Glomerular visceral epithelial cell (primary cell): ENCODE measurements around the gene ETFBKMT.
"Not testable (repeated sequence)": the region's sequence is repeated elsewhere in the genome, so short reads cannot be mapped to it uniquely, and the experiment has no call there.

Experiments
- DNase-seq: peaks from one replicate; pipeline ENCODE4 v3.0.0-alpha.2; 2016; ENCODE audit errors: extremely low spot score

ETFBKMT gene

DNA sequence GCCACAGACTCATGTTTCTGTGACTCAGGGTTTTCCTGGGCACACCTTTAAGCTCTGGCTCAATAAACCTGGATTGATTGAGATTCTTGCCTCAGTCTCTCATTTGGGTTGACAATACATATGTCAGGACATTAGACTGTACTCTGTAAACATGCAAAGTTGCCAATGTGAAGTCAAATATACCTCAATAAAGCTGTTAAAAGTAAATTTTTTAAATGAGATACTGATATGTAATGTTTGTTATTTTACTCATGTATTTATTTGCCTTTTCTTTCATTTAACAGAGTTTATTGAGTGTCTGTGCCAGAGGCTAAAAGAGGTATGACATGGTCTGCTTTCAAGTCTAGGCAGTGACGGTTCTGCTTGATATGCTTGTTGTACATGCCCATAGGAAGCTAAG is 3.7 kb upstream of the ETFBKMT start:
- no peak for DNase-seq

GRCh38 chr12:31658471-31659086 is 909 bp upstream of the ETFBKMT start:
- DNase-seq: no peak

DNA sequence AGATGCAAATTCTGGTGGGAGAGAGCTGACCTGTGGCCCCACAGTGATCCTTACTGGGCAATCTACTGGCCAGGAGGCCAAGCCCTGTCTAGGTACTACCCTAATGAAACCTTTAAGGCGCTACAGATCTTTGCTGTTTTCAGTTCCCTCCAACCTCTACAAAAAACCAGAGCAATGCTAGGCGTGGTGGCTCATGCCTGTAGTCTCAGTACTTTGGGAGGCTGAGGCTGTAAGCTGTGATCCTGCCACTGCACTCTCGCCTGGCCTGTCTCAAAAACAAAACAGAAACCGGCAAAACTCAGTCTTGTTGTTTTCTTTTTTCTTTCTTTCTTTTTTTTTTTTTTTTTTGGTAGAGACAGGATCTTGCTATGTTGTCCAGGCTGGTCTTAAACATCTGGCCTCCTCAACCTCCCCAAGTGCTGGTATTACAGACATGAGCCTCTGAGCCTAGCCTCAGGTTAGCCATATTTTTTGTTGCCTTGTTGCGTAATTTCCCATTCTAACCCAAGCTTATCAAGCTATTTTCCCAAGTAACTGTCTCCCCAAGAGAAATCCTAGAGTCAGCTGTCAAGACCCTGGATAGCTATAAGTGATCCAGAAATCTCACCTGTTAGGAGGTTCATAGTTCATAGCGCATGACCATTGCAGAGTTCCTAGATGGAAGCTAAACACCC is 2.8 kb downstream of the ETFBKMT start:
- DNase-seq: no peak

DNA sequence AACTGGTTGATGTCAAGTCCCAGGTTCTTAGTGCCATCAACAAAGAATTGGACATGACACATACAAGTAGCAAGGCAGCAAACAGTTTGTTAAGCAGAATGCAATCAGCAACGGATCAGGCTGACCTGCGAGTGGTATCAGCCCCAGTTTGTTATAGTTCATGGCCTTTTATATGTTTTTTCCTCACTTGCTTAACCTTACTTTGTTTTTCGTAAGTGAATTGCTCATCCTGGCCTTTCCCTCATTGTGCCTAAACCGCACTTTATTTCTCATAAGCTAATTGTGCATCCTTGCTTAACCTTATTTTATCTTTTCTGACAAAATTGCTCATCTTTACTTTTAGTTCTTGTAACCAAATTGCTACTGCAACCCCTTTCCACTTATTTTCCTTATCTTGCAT is 4.1 kb downstream of the ETFBKMT start:
- no peak for DNase-seq

GRCh38 chr12:31664038-31664437 is 4.5 kb downstream of the ETFBKMT start:
- no peak for DNase-seq

DNA sequence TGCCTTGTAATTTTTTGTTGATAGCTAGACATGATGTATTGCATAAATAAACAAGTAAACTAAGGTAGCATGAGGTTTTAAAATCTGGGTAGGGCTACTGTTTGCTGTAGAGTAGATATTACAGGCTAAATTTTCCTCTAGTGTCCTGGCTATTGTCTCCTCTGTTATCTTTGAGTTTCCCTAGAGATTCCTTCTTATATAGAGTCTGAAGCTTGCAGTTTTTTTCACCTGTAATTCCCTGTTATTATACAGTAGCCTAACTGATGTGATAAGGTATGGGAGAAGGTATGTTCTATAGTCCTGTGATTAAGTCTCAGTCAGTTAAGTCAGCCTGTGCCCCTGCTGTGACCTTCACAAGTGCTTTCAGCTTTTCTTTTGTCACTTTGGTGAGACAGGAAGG is 9.5 kb downstream of the ETFBKMT start:
- DNase-seq: no peak

GRCh38 chr12:31669582-31669981 is 10.1 kb downstream of the ETFBKMT start:
- DNase-seq: not testable (repeated sequence)

DNA sequence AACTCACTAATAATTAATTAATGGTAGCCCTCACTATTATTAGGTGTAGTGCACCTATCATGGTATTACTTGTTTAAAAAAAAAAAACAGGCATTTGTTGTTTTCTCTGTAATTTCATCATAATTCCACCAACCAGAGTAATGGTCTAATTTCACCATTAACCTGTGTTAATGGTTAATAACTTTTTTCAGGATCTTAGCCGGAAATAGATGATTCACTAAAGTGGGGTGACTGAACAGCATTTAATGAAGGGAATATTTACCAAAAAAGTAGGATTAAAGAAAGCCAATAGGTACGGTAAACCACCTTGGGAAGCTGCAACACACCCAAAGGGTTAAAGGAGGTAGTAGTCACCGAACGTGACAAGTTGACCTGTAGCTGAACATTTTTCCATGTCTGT is 13.0 kb downstream of the ETFBKMT start:
- DNase-seq: no peak

DNA sequence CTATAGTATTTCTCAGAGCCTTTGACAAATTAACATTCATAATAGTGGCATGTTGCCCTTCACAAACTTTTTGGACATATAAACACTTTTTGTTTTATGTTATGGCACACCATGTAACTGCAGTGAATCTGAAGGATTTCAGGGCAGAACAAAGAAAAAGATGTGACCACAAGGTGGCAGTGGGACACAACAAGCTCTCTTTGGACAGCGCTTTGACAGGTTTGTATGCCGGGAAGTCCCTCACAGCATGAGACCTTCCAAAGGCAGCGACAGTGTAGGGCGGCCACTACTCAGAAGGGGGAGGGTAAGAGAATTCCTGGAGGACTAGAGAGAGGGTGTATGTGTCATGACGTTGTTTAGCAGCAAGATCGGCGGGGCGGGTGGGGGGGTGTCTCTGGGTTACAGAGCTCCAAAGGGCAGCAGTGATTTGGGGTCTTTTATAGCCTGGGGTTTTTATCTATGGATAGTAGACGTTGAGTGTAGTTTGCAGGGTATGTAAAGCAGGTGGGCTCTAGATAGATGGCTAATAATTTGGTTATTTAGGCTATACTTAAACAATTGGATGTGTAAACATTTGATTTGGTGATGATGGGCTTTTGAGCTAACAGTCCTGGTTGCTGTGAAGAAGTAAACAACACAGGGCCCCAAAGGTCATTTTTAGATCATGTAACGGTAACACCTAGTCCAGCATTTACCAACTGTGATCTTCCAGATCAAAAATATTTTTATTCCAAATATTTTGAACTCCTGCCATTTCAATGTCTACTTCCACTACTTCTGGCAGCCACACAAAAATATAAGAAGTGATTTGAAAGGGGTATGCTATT is 22.9 kb downstream of the ETFBKMT start:
- DNase-seq: peak; percentile 66

DNA sequence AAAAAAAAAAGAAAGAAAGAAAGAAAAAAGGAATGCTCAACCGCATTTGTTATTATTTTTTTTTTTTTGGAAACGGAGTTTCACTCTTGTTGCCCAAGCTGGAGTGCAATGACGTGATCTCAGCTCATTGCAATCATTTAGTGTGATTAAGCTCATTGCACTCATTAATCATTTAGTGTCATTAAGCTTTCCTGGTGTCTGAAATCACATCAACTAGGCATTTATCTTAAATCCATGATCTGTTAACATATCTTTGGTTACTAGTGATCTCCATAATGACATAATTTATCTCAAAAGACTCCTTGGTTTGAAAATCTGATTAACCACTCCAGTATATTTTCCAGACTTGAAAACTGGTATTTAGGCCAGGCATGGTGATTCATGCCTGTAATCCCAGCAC is 26.3 kb downstream of the ETFBKMT start:
- no peak for DNase-seq

DNA sequence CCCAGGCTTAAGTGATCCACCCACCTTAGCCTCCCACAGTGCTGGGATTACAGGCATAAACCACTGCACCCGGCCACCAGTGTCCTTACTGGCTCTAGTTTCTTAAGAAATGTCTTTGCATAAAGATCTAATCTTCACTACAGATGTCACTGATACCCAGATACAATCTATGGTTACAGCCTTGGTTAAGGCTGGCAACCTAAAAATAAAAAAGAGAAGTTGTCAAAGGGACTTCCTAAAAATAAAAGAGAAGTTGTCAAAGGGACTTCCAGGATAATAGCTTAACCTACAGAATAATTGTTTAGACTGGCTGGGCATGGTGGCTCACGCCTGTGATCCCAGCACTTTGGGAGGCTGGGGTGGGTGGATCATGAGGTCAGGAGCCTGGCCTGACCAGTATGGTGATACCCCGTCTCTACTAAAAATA is 27.6 kb downstream of the ETFBKMT start:
- no peak for DNase-seq

DNA sequence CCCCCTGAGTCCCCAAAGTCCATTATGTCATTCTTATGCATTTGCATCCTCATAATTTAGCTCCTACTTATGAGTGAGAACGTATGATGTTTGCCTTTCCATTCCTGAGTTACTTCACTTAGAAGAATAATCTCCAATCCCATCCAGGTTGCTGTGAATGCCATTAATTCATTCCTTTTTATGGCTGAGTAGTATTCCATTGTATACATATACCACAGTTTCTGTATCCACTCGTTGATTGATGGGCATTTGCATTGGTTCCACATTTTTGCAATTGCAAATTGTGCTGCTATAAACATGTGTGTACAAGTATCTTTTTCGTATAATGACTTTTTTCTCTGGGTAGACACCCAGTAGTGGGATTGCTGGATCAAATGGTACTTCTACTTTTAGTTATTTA is 30.4 kb downstream of the ETFBKMT start:
- DNase-seq: not testable (repeated sequence)

- peak; percentile 2 for DNase-seq
These were observed 42.6 kb downstream of the ETFBKMT start for GRCh38 chr12:31702047-31702446.

- no peak for DNase-seq
These were observed 46.1 kb downstream of the ETFBKMT start for GRCh38 chr12:31705621-31706020.

GRCh38 chr12:31708118-31708517 is 48.6 kb downstream of the ETFBKMT start:
- DNase-seq: not testable (repeated sequence)

DNA sequence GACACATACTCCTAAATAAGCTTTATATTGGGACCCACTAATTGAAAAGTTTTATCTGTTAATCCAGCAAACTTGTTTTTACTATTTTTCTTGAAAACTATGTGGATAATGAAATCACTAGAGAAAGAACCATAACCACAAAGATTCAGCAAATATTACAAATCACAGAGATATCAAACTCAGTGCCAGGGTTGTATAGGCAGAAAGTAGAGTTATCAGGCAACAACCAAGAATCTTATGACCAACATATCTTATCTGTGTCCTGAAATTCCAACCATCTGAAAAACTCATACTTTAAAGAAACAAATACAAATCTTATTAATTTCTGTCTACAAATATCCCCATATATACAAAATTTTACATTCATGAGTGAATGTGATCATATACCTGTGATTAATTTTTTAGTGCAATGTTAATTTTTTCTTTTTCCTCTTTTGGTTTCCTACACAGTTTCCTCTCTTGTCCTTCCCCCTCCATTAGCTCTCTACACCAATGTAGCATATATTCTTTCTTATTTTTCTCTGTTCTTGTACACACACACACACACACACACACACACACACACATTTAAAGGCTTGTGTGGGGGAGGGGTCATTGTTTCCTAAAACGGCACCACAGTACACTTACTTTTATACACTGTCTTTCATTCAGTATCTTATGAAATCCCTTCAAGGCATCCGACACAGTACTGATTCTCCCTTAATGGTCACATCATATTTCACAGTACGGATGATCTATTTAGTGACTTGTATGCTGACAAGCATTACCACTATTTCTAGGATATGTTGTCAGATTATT is 50.7 kb downstream of the ETFBKMT start:
- DNase-seq: no peak

DNA sequence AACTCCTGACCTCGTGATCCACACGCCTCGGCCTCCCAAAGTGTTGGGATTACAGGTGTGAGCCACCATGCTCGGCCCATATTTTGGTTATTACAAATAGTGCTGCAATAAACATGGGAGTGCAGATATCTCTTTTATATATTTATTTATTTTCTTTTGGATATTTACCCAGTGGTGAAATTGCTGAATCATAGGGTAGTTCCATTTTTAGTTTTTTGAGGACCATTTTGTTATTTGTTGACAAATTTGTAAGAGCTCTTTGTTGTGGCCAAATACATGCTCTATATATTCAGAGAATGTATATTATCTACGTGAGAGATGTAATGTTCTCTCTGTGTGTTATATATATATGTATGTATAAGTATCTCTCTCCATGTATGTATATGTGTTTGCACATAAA is 53.4 kb downstream of the ETFBKMT start:
- no peak for DNase-seq

DNA sequence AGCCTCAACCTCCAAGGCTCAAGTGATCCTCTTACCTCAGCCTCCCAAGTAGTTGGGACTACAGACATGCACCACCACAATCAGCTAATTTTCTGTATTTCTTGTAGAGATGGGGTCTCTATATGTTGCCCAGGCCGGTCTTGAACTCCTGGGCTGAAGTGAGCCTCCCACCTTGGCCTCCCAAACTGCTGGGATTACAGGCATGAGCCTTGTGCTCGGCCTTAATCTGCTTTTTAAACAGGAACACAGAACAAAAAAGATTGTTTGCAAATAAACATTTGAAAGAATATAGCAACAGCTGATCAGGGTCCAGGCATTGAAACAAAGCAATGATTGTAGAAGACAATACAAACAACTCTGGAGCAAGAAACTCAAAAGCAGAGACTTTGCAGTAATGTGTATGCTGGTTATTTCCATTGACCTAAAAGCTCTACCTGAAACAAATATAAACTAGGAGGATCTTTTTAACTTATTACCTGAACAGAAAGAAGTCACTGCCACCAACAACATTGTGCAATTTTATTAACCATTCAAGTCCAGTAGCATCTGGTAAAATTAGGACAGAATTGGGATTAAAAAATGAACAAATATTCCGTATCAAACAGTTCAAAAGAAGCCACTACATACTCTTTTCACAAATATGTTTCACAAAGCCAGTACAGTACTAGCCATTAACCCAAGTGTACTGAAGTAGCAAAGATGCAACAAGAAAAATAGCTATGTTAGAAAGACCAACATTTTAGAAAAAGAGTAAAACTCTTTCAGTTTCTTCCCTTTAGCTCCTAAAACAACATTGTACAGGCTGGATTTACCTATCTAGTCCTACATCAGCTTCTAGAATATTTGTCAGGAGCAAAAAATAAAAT is 55.2 kb downstream of the ETFBKMT start:
- no peak for DNase-seq

DNA sequence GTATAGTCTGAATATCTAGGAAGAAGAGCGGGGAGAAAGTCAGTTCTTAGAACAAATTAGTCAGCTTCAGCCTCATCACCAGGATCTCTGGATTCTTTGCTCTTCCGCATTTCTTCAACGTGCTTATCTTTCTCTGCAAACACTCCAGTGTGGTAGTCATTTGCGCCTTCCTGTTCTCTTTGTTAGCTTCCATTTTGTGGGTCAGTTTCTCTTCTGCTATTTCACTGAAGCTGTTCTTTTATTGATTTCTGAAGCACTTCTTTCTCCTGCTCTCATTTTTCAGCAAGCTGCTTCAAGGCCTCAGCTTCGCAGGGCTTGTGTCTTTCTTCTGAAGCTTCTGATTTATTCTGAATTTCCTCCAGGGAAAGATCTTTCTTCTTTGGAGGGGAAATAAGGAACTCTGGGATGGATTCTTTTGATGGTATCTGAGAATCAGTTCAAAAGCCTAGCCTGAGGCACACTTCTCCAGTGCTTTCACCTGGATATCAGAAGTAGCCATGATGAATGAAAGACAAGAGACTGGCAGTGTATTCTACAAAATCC is 55.9 kb downstream of the ETFBKMT start:
- DNase-seq: no peak

DNA sequence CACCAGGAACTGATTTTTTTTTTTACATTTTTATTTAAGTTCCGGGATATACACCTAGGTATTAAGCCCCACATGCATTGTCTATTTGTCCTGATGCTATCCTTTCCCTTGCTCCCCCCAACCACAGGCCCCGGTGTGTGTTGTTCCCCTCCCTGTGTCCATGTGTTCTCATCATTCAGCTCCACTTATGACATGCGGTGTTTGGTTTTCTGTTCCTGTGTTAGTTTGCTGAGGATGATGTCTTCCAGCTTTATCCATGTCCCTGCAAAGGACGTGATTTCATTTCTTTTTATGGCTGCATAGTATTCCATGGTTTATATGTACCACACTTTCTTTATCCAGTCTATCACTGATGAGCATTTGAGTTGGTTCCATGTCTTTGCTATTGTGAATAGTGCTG is 57.5 kb downstream of the ETFBKMT start:
- not testable (repeated sequence) for DNase-seq
